GM12872 (cell line): ENCODE results near the gene CD93.

Source experiments
- TF ChIP-seq, protein P1 (sequence below): IDR thresholded peaks from 3 replicates; pipeline ENCODE4 v1.5.1; 2011; ENCODE audit warnings: low read depth, mild to moderate bottlenecking, low read length, moderate library complexity; ENCODE audit not compliant: insufficient read depth

CD93 gene, protein sequence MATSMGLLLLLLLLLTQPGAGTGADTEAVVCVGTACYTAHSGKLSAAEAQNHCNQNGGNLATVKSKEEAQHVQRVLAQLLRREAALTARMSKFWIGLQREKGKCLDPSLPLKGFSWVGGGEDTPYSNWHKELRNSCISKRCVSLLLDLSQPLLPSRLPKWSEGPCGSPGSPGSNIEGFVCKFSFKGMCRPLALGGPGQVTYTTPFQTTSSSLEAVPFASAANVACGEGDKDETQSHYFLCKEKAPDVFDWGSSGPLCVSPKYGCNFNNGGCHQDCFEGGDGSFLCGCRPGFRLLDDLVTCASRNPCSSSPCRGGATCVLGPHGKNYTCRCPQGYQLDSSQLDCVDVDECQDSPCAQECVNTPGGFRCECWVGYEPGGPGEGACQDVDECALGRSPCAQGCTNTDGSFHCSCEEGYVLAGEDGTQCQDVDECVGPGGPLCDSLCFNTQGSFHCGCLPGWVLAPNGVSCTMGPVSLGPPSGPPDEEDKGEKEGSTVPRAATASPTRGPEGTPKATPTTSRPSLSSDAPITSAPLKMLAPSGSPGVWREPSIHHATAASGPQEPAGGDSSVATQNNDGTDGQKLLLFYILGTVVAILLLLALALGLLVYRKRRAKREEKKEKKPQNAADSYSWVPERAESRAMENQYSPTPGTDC

DNA sequence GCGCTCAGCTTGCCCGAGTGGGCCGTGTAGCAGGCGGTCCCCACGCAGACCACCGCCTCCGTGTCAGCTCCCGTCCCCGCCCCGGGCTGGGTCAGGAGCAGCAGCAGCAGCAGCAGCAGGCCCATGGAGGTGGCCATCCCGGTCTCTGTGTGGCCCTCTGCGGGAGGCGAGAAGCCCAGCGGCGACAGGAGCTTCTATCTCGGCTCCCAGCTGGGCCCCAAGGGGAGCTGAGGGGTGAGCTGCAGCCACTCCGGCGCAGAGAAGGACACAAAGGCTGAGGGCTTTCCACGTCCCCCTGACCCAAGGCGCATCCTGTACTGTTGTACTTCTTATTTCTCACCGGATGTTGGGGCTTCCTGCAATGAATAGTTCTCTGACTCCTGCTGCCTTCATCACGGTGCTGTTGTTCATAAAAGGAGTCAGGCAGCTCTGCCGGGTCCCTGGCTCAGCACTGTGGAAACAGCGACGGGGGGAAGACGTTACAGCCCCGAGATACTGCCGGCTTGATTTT is at the start of gene CD93:
TSS of gene CD93 (minus strand) at position 269 of the 511 bp plus-strand sequence. CDS start at position 137, 132 bp downstream.
- TF ChIP-seq, protein P1, sequence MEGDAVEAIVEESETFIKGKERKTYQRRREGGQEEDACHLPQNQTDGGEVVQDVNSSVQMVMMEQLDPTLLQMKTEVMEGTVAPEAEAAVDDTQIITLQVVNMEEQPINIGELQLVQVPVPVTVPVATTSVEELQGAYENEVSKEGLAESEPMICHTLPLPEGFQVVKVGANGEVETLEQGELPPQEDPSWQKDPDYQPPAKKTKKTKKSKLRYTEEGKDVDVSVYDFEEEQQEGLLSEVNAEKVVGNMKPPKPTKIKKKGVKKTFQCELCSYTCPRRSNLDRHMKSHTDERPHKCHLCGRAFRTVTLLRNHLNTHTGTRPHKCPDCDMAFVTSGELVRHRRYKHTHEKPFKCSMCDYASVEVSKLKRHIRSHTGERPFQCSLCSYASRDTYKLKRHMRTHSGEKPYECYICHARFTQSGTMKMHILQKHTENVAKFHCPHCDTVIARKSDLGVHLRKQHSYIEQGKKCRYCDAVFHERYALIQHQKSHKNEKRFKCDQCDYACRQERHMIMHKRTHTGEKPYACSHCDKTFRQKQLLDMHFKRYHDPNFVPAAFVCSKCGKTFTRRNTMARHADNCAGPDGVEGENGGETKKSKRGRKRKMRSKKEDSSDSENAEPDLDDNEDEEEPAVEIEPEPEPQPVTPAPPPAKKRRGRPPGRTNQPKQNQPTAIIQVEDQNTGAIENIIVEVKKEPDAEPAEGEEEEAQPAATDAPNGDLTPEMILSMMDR: no peak

DNA sequence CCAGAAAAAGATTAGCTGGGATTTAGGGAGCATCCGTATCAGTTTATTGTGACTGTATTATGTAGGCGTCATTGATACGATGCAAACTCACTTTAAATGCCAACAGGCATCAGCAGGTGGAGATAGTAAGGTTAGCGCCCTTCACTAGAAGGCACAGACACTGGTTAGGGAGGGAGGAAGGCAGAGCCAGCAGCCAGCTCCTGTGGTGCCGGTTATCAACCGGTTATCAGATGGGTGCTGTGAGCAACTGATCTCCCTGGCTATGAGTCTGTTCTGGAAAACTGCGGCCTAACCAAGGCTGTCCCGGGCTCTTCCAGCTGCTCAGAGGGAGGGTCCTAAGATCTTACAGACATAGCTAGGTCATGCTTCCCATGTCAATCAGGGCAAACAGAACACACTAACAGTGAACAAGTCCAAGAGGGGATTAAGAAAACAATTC is 47.5 kb upstream of the CD93 start:
- TF ChIP-seq, protein P1: no peak

DNA sequence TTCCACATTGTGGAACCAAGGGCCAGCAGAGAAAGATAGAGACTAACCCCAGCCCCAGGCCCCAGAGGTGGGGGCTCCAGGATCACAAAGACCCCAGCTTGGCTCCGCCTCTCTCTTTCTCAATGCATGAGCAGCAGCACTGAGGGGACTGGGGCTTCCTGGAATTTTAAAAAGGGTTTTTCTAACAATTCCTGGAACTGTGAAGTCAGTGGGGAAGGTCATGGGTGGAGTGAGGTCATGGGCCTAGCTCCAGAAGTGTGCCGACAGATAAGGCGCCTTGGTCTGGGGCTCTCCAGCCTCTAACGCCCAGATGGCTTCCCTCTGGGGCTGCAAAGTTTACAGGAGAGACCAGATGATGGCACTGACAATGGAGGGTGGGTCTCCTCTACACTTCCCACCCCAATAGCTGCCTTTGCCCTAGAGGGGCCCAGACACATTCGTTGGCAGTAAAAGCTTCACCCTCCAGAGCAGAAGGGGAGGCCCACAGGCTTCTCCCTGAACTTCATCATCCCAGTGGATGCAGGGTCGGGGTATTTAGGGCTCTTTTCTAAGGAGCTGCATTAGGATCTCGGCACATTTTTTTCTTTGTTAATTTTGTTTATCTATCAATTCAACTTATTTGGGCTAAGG is 46.9 kb upstream of the CD93 start:
- TF ChIP-seq, protein P1: no peak

DNA sequence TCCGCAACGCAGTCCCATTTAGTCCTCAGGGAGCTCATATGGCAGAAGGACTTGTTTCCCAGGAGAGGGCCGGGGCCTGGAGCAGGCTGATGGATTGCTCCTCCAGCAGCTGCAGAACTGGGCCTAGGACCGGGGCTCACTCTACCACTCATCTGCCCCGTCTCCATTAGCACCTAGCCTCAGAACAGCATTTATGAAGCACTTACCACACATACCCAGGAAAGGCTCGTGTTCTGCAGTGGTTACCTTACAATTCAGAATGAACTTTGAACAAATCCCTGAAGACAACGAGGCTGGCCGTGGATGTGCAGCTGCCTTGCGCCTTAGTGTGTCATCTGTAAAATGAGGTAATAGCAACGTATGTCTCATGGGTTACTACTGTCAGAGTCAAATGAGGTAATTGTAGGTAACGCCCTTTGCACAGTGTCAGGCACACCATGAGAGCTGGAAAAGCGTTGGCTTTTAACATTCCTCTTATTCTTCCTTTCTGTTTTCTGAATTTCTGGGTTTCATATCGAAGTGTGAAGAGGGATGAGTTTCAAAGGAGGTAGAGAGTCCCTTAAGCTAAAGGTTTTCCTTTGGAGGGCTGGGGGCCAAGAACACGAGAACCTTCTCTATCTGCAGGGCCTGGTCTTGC is 46.3 kb upstream of the CD93 start:
- TF ChIP-seq, protein P1: no peak

DNA sequence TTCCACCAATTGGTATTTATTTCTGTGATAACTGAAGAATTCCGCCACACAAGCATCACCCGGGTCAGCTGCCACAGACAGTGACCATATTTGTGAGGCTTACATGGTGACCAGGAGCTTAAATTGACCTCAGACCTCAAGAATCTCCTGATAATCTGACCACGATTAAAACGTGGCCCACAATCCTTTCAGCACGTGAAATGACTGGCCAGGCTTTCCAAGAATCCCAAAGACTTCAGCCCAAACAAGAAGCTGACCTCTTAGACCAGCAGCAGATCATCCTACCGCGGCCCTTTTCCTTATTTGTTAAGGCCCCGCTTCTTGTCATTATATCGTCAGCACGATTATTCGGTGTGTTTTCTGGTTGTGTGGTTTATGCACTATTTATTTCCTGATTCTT is 45.6 kb upstream of the CD93 start:
- TF ChIP-seq, protein P1: no peak

DNA sequence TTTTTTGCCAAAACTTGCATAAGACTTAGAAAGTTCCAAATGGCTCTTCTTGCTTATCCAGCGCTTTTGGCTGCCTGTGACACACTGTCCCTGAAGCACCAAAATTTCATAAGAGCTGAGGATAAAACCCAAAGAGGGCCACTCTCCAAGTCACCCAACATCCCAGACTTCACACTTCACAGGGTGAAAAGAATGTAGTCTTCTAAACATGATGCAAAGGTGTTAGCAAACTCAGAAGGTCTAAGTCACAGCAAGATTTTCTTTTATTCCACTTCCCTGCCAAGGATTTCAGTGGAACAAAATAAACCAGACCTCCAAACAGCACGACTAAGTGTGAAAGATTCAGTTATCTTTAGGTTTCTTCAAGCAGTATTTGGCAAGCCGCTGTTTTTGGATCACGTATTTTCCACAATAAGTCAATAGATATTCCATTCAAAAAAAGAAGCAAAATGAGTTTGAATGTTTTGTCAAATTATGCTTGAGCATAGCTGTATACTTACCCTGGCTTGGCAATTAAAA is 44.6 kb upstream of the CD93 start:
- TF ChIP-seq, protein P1: no peak
